Mesothelial cell of epicardium (in vitro differentiated cells): ENCODE measurements around the gene SFMBT1. TPM values are rescaled to one million over a fixed set of nuclear protein-coding genes. Genes with fewer than 3 reads are reported as not detected.

Source experiments
- DNase-seq, 2 experiments: peaks; one replicate each; pipeline ENCODE4 v3.0.0; 2021; ENCODE audit warnings: low spot score in 2 of 2; ENCODE audit not compliant: unreplicated experiment in 2 of 2
- H3K27ac Mint-ChIP-seq: 2 replicates; pipeline ENCODE4 v1.8.0; 2021; ENCODE audit warnings: mixed read lengths
- H3K27me3 Mint-ChIP-seq: 2 replicates; pipeline ENCODE4 v1.8.0; 2021; ENCODE audit warnings: low read depth, mixed read lengths
- H3K36me3 Mint-ChIP-seq: 2 replicates; pipeline ENCODE4 v1.8.0; 2021; ENCODE audit warnings: mixed read lengths
- H3K4me1 Mint-ChIP-seq: 2 replicates; pipeline ENCODE4 v1.8.0; 2021; ENCODE audit warnings: mixed read lengths
- H3K4me3 Mint-ChIP-seq: 2 replicates; pipeline ENCODE4 v1.8.0; 2021; ENCODE audit warnings: mild to moderate bottlenecking, moderate library complexity, mixed read lengths
- H3K9me3 Mint-ChIP-seq: 2 replicates; pipeline ENCODE4 v1.8.0; 2021; ENCODE audit warnings: mixed read lengths
- total RNA-seq: library from RNA; stranded (reverse); gene quantifications from 3 replicates; pipeline ENCODE4 v1.2.1, GENCODE V29; 2021
- TF ChIP-seq, protein P1 (sequence below): fragments of 200-600 bp; sonication (generic); IDR thresholded peaks from one replicate; pipeline ENCODE4 v1.5.0; 2021; ENCODE audit warnings: antibody characterized with exemption; ENCODE audit not compliant: unreplicated experiment

The SFMBT1 gene
- total RNA-seq, 1 donor from 2014 or later: 4.4 TPM

DNA sequence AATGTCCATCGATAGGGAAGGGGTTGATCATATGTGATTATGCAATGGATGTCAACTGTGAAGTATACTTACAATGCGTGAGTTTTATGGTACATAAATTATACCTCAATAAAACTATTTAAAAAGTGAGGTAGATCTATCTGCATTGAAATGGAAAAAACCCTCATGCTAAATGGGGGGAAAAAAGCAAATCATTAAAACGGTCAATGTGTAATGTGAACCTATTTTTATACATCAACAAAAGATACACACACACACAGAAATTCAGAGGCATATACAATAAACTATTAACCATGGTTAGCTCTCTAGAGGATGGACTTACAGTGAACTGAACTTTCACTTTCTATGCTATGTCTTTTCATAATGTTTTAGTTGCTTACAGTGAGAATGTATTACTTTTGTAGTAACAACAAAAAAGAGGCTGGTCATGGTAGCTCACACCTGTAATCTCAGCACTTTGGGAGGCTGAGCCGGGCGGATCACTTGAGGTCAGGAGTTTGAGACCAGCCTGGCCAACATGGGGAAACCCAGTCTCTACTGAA is 171.6 kb downstream of the SFMBT1 start:
- no peaks in the 10 kb centered on the region for H3K27me3 Mint-ChIP-seq

DNA sequence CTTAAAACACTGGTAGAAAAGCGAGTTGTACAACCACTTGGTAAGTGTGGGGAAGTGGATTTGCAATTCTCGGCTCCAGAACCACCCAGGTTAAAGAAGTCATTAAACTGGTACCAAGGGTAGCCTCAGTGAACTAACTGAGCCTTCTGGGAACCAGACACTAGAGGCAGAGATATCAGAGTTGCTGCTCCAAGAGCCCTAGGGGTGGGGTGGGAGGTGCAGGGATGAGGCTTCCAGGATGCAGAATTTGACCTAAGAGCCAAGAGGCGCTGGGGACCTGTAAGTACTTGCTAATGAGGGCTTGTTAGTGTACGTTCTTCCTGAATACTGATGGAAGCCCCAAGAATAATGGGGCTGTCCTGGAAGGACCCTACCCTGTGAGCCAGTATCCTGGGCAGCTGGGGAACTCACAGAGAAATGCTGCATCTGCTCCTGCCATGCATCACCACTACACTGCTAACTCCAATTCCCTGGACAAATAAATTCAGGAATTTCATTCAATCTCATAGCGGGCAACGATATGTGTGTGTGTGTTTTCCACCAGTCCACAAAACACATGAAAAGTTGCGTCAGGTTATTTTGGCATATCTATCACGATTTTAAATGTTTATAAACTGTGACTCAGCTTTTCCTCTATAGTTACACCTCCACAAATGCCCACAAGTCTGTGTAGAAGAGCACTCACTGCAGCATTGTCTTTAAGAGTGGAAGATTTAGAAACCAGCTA is 172.3 kb downstream of the SFMBT1 start:
- Mint-ChIP-seq H3K27ac (no peak overlapping the region), H3K36me3 (no peaks in the 10 kb centered on the region), H3K27me3 (no peaks in the 10 kb centered on the region), H3K9me3 (no peaks in the 10 kb centered on the region), H3K4me3 (no peak overlapping the region), H3K4me1 (no peaks in the 10 kb centered on the region)
- TF ChIP-seq, protein P1, sequence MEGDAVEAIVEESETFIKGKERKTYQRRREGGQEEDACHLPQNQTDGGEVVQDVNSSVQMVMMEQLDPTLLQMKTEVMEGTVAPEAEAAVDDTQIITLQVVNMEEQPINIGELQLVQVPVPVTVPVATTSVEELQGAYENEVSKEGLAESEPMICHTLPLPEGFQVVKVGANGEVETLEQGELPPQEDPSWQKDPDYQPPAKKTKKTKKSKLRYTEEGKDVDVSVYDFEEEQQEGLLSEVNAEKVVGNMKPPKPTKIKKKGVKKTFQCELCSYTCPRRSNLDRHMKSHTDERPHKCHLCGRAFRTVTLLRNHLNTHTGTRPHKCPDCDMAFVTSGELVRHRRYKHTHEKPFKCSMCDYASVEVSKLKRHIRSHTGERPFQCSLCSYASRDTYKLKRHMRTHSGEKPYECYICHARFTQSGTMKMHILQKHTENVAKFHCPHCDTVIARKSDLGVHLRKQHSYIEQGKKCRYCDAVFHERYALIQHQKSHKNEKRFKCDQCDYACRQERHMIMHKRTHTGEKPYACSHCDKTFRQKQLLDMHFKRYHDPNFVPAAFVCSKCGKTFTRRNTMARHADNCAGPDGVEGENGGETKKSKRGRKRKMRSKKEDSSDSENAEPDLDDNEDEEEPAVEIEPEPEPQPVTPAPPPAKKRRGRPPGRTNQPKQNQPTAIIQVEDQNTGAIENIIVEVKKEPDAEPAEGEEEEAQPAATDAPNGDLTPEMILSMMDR: no peak
- DNase-seq: no peak

More for the DNA sequence above, 171.6 kb downstream of the SFMBT1 start:
- H3K9me3 Mint-ChIP-seq: no peaks in the 10 kb centered on the region
- TF ChIP-seq, protein P1: no peak
- H3K27ac Mint-ChIP-seq: no peak overlapping the region
- no peak overlapping the region for H3K4me3 Mint-ChIP-seq
- DNase-seq: no peak
- no peaks in the 10 kb centered on the region for H3K36me3 Mint-ChIP-seq
- H3K4me1 Mint-ChIP-seq: no peaks in the 10 kb centered on the region

DNA sequence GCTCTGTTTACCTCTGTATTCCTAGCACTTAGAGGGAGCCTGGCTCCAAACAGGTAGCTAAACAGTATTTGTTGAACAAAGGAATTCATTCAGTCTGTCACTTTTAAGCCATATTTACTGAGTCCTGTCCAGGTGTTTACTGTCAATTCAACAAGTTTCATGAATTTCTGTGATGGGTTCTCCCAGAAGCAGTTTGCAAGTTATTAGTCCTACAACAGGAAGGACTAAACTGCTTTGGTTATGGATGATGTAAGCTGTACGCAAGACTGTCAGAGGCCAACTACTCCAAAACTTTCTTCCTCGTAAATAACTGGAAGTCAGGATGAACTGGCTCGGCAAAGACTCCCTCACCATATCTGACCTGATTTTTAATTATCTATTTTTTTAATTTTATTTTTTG is 173.6 kb downstream of the SFMBT1 start:
- TF ChIP-seq, protein P1: no peak
- DNase-seq: no peak
- Mint-ChIP-seq H3K27me3 (no peaks in the 10 kb centered on the region), H3K9me3 (no peaks in the 10 kb centered on the region), H3K4me3 (no peak overlapping the region), H3K27ac (no peak overlapping the region), H3K36me3 (no peaks in the 10 kb centered on the region), H3K4me1 (no peaks in the 10 kb centered on the region)

DNA sequence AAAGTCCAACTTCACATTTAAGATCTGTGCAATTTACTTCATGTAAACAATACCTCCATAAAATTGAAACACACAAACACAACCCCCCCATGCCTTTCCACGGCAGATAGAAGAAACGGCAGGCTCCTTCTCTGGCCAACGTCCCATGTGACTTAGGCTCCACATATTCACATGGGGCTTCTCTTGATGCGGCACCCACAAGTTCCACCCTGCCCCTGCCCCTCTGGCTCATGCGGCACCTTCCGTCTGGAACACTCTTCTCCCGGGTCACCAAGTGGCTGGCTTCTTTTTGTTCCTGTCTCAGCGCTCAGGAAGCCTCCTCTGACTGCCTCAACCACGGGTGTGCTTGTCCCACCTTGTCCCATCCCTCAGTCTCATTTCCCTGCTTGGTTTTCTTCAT is 174.1 kb downstream of the SFMBT1 start:
- no peak overlapping the region for H3K27ac Mint-ChIP-seq
- H3K4me3 Mint-ChIP-seq: no peak overlapping the region
- H3K4me1 Mint-ChIP-seq: no peaks in the 10 kb centered on the region

DNA sequence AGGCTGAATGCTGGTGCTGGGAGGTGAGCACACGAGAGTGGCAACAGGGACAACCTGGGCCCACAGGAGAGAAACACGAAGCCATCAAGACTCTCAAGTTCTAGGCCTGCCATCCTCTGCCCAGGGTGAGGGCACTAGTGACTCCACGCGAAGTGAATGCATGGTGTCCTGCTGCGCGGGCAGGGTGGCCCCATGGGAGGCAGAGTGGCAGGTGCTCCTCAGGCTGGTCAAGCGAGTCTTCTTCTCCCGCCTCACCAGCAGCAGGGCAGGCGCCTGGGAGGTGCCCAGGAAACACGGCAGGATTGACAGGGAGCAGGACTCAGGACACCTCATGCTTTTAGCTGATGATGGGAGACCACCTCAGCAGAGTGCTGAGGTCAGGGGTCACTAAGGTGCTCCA is 175.4 kb downstream of the SFMBT1 start:
- H3K36me3 Mint-ChIP-seq: peaks cover 7% of the 10 kb centered on the region
- TF ChIP-seq, protein P1: no peak
- H3K27ac Mint-ChIP-seq: no peak overlapping the region
- H3K27me3 Mint-ChIP-seq: no peaks in the 10 kb centered on the region
- no peaks in the 10 kb centered on the region for H3K9me3 Mint-ChIP-seq
- DNase-seq: no peak
- no peak overlapping the region for H3K4me3 Mint-ChIP-seq
- no peaks in the 10 kb centered on the region for H3K4me1 Mint-ChIP-seq

More for the DNA sequence above, 174.1 kb downstream of the SFMBT1 start:
- DNase-seq: no peak
- Mint-ChIP-seq H3K9me3 (no peaks in the 10 kb centered on the region), H3K27me3 (no peaks in the 10 kb centered on the region), H3K36me3 (no peaks in the 10 kb centered on the region)
- TF ChIP-seq, protein P1: no peak
